ENCODE results near the gene GSG1.

- TF ChIP-seq POLR2A (IDR thresholded peaks at IDR 0.05) (no peak), CTCF (IDR thresholded peaks at IDR 0.05) (no peak)
Measured at GRCh38 chr12:13126494-13126893, 23.0 kb upstream of the GSG1 start.

All from lower leg skin (tissue), 3 donors.